HTR-8/SVneo (cell line): Measurements from ENCODE around the gene BPIFA2.
A peak's percentile ranks its signal among the peaks of the same experiment; 100 is the strongest.

ENCODE experiments used
- DNase-seq: peaks from one replicate; pipeline ENCODE4 v3.0.0; 2011; ENCODE audit warnings: low spot score, mixed read lengths; ENCODE audit not compliant: insufficient read length
- FAIRE-seq: peaks from 2 replicates; lab custom pipeline; 2011; peaks lifted over from hg19 to GRCh38; lab: Jason Lieb, UNC

Gene BPIFA2

GRCh38 chr20:33187491-33187890, 19.5 kb downstream of the BPIFA2 start:
- FAIRE-seq (peak; percentile 23), DNase-seq (no peak)

DNA sequence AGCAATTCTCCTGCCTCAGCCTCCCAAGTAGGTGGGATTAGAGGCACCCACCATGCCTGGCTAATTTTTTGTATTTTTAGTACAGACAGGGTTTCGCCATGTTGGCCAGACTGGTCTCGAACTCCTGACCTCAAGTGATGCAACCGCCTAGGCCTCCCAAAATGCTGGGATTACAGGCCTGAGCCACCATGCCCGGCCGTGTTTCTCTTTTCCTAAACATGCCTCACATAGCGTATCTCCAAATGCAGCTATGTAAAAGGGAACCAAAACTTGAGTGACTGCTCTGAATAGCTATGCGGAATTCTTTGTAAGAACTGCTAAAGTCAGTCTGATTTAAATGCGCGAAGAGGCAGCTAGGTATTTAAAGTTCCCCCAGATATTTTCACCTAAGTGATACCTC, 20.5 kb downstream of the BPIFA2 start:
- no peak for DNase-seq
- FAIRE-seq: no peak

DNA sequence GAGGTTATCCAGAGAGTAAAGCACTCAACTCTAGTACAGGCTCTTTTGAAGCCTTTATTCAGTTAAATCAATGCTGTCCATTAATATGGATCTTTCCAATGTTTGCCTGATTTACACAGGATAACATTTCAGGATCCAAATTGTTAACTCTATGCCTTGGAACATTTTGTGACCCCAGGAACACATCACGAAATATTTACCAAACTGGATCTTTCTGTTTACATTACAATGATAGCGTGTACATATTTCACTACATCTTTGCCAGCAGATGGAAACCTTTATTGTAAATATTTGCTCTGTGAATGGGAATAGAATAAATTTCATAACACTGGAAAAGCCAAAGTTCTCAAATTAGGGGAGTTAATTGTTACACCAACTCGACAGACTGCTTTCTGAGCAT, 23.5 kb downstream of the BPIFA2 start:
- no peak for FAIRE-seq
- no peak for DNase-seq

DNA sequence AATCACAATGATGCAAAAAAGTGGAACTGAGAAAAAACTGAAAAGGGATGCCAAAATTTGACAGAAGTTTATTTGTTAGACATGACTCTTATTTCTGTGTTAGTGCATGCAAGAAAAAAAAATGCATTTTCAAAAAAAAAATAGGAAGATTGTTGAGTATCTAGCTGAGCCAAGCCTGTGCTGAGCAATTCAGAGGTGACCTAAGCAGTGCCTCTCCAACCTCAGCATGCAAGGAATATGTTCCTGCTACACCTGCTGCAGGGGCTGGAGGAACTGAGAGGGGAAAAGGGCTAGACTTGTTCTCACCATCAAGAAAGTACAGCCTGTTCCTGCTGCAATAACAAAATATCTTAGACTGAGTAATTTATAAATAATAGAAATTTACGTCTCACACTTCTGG, 24.0 kb downstream of the BPIFA2 start:
- DNase-seq: no peak
- FAIRE-seq: no peak

DNA sequence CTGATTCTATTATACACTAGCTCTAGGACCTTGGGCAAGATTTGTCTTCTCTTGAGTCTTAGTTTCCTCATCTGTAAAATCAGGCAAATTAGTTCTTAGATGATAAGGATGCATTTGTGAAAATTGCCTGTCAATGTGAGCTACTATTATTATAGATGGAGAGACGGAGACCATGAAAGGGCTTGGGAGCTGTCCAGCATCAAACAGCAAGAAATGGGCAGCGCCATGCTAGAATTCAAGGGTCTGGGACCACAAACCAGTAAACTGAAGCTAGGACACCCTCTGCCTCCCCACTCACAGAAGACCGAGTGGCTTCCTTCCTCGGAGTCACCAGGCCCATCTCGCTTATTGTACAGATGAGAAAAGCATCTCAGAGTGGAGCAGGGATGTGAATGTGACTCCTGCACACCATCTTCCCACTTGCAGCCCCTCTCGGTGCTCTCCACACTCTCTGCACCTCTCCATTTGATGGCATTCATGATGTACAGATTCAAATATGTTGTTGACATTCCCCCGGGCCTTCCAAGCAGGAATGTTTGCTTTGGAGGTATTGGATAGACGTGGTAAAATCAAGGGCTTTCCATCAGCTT, 25.0 kb downstream of the BPIFA2 start:
- no peak for FAIRE-seq
- DNase-seq: no peak

DNA sequence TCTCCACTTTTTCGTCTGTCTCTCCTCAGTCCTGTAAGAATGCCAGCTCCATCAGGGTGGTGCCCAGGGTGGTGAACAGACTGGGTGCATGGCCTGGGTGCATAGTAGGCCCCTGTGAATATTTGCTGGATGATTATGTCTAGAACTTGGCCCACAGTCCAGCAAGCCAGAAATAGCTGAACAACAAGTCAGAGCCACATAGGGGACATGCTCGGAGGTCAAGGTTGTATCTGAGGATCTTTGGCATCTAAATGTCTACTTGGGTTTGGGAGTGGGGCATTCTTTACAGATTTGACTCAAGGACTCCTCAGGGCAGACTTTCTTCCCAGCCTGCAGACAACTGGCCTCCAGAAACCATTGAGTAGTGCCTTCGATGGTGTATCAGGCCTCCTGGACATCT, 31.1 kb downstream of the BPIFA2 start:
- FAIRE-seq (no peak), DNase-seq (no peak)

- DNase-seq (no peak), FAIRE-seq (no peak)
These were observed 34.5 kb downstream of the BPIFA2 start for GRCh38 chr20:33202451-33202850.

DNA sequence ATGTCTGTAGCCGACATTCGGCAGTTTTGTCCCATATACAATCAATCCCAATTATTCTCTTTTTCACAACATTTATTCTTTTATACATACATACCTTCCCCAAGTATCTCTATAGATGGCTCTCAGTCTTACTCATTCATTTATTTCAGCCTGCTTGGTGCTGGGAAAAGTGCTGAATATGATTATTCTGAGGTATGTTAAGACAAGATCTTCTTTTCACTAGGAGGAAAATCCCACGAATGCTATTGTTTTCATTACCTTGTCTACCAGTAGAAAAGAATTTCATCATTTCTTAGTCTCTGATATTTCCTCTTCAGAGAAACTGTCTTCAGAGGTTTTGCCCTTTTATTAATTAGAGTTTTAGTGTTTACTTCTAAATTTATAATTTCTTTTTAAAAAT, 35.5 kb downstream of the BPIFA2 start:
- no peak for FAIRE-seq
- DNase-seq: no peak

GRCh38 chr20:33209789-33210188, 41.8 kb downstream of the BPIFA2 start:
- peak; percentile 80 for DNase-seq
- FAIRE-seq: peak; percentile 94

DNA sequence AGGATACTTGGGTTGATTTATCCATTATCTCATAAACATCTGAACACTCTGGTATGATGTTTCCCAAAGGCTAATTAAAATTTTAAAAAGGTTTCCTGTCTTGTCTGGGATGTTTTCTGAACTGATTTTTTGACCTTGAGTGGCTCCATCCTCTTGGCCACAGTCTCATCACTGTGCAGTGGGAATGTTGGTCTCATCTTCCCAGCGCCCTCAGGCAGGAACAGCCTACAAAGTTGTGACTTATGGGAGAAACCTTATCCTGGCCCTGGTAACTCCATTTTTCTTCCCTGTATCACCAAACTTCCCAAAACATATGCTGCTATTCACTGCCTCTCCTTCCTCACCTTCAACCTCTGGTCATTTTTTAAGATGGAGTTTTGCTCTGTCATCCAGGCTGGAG, 42.4 kb downstream of the BPIFA2 start:
- FAIRE-seq (no peak), DNase-seq (no peak)

DNA sequence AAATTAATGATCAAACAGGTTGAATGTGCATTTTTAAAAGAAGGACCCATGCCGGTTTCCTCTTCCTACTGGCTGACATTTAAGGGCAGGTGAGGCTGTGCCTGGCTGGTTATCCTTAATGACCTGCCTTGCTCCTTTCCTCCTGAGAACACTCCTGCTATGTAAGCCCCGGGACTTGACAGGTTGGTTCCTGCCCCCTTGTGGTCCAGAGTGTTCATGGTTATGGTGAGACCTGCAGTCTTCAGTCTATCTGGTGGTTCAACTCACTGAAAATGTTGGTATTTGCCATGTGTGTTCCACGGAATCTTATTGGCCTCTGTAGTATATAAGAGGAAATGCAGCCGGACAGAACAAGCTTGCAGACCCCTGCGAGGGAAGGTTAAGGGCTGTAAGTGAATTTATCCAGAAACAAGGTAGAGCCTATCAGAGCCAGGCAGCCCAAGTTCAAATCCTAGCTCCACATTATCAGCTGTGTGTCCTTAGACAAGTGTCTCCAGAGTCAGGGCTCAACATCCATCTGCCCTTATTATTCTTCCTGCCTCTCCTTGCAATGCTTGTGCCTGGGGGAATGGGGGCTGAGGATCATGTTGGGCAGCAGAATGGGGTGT, 44.0 kb downstream of the BPIFA2 start:
- FAIRE-seq: peak; percentile 82
- peak; percentile 73 for DNase-seq

- FAIRE-seq (no peak), DNase-seq (no peak)
These were observed 49.1 kb downstream of the BPIFA2 start, which contains the start of gene BPIFA3 for GRCh38 chr20:33217052-33217451. Gene BPIFA3, plus strand, starts transcription at chr20:33217352. Its CDS starts 185 bp downstream, at chr20:33217537.

- FAIRE-seq (no peak), DNase-seq (no peak)
These were observed 56.4 kb downstream of the BPIFA2 start for GRCh38 chr20:33224399-33224798.

- FAIRE-seq (peak; percentile 13), DNase-seq (no peak)
These were observed 61.9 kb downstream of the BPIFA2 start for GRCh38 chr20:33229843-33230242.
